Loucy (cell line): ENCODE measurements around the gene CP.

Source experiments
- H2AFZ ChIP-seq: fragments of 200-600 bp; sonication (generic); 2 replicates; pipeline ENCODE4 v1.6.0; 2016; ENCODE audit warnings: antibody characterized with exemption, mild to moderate bottlenecking, low read length, moderate library complexity
- H3F3A ChIP-seq: fragments of 200-600 bp; 2 replicates; pipeline ENCODE4 v1.6.0; 2016; ENCODE audit warnings: antibody characterized with exemption, low read depth, mild to moderate bottlenecking
- H3K27me3 ChIP-seq: fragments of 200-600 bp; sonication (generic); 2 replicates; pipeline ENCODE4 v1.6.1; 2014; ENCODE audit warnings: low read length, mild to moderate bottlenecking; ENCODE audit not compliant: insufficient read depth, poor library complexity, severe bottlenecking
- H3K36me3 ChIP-seq: fragments of 200-600 bp; sonication (generic); 2 replicates; pipeline ENCODE4 v1.6.1; 2016; ENCODE audit warnings: low read length; ENCODE audit not compliant: insufficient read depth
- H3K4me1 ChIP-seq: fragments of 200-600 bp; sonication (generic); 2 replicates; pipeline ENCODE4 v1.5.1; 2014; ENCODE audit warnings: low read length, mild to moderate bottlenecking; ENCODE audit not compliant: insufficient read depth, poor library complexity, severe bottlenecking
- H3K4me2 ChIP-seq: fragments of 200-600 bp; sonication (generic); 2 replicates; pipeline ENCODE4 v1.6.0; 2014; ENCODE audit warnings: antibody characterized with exemption, low read length, low read depth, mild to moderate bottlenecking; ENCODE audit not compliant: poor library complexity, severe bottlenecking
- H3K4me3 ChIP-seq: fragments of 200-600 bp; sonication (generic); 2 replicates; pipeline ENCODE4 v1.5.1; 2014; ENCODE audit warnings: low read length, mild to moderate bottlenecking, mixed read lengths; ENCODE audit not compliant: poor library complexity, severe bottlenecking
- H3K79me2 ChIP-seq: fragments of 200-600 bp; sonication (generic); 2 replicates; pipeline ENCODE4 v1.6.1; 2014; ENCODE audit warnings: low read length; ENCODE audit not compliant: insufficient read depth
- H3K9ac ChIP-seq: fragments of 200-600 bp; sonication (generic); 2 replicates; pipeline ENCODE4 v1.6.0; 2014; ENCODE audit warnings: mild to moderate bottlenecking, low read depth, low read length, moderate library complexity; ENCODE audit not compliant: poor library complexity, severe bottlenecking
- H3K9me2 ChIP-seq: fragments of 200-600 bp; sonication (generic); replicated peaks from 2 replicates; pipeline ENCODE4 v1.6.1; 2016; ENCODE audit warnings: low read depth, low read length, mixed read lengths
- H3K9me3 ChIP-seq: fragments of 200-600 bp; sonication (generic); 2 replicates; pipeline ENCODE4 v1.6.1; 2014; ENCODE audit warnings: mild to moderate bottlenecking, antibody characterized with exemption, low read length, low read depth; ENCODE audit not compliant: insufficient read depth
- H4K20me1 ChIP-seq: fragments of 200-600 bp; sonication (generic); 2 replicates; pipeline ENCODE4 v1.6.0; 2014; ENCODE audit warnings: antibody characterized with exemption, low read length, mild to moderate bottlenecking; ENCODE audit not compliant: insufficient read depth, poor library complexity, severe bottlenecking
- EZH2phosphoT487 ChIP-seq: fragments of 200-600 bp; IDR thresholded peaks from 2 replicates; pipeline ENCODE4 v1.6.1; 2018; ENCODE audit warnings: antibody characterized with exemption, mild to moderate bottlenecking, moderate library complexity, borderline replicate concordance
- TF ChIP-seq, protein P1 (sequence below): fragments of 200-600 bp; sonication (generic); conservative IDR thresholded peaks from 2 replicates; pipeline ENCODE4 v1.5.1; 2014; ENCODE audit warnings: mild to moderate bottlenecking, antibody characterized with exemption, low read length

Gene CP

DNA sequence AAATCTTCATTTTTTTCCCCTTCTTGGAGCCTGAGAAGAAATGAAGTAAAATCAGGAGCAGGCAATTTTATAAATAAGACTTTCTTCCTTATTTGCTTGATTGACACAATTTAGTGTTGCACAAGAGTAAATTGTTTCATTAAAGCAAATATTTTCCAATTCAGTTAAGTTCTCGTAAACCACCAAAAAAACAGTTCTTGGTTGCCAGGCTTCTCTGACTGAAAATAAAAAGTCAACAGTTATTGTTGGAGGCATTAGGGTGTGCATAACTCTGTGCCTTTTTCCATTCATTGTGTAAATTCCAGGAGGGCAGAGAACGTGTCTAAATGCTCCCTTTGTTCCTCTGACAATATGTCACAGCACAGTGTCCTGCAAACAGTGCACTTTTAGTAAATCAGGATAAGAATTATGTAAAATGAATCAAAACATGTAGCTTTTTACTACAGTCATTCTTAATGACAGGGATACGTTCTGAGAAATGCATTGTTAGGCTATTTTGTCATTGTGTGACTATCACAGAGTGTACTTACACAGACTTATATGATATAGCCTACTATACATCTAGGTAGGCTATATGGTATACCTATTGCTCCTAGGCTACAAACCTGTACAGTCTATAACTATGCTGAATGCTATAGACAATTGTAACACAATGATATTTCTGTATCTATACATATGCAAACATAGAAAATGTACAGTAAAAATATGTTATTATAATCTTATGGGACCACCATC lies at the start of gene CP:
TSS of gene CP (minus strand) at position 47 of the 735 bp plus-strand sequence. CDS start at position 10, 37 bp downstream.
- TF ChIP-seq, protein P1, sequence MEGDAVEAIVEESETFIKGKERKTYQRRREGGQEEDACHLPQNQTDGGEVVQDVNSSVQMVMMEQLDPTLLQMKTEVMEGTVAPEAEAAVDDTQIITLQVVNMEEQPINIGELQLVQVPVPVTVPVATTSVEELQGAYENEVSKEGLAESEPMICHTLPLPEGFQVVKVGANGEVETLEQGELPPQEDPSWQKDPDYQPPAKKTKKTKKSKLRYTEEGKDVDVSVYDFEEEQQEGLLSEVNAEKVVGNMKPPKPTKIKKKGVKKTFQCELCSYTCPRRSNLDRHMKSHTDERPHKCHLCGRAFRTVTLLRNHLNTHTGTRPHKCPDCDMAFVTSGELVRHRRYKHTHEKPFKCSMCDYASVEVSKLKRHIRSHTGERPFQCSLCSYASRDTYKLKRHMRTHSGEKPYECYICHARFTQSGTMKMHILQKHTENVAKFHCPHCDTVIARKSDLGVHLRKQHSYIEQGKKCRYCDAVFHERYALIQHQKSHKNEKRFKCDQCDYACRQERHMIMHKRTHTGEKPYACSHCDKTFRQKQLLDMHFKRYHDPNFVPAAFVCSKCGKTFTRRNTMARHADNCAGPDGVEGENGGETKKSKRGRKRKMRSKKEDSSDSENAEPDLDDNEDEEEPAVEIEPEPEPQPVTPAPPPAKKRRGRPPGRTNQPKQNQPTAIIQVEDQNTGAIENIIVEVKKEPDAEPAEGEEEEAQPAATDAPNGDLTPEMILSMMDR: no peak
- no peak for TF ChIP-seq EZH2phosphoT487

DNA sequence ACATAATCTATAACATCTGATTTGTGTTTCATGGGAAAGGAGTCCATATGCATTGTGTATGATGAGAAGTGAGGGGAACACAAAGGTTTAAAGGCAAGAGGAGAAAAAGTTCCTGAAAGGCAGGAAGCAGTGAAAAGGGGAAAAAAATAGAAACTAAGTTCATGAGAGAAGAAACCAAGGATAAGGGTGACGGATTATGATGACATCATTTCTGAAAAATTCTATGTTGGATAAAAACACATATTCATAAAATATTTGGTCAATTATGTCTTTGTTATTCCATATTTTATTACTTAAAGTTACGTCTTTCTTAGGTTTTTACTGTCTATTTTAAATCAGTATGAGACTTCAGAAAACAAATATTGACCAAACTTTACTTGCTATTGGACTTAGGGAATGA lies 48.6 kb upstream of the CP start:
- Histone ChIP-seq H4K20me1 (no peaks in the 10 kb centered on the region), H3F3A (no peaks in the 10 kb centered on the region), H3K4me3 (no peak overlapping the region), H3K36me3 (no peaks in the 10 kb centered on the region), H3K9me2 (no peaks in the 10 kb centered on the region), H3K79me2 (no peaks in the 10 kb centered on the region), H3K4me1 (peaks cover 3% of the 10 kb centered on the region), H3K9ac (no peak overlapping the region), H3K27me3 (no peaks in the 10 kb centered on the region), H3K9me3 (no peaks in the 10 kb centered on the region), H2AFZ (no peak overlapping the region), H3K4me2 (no peak overlapping the region)
- TF ChIP-seq, protein P1: no peak
- TF ChIP-seq EZH2phosphoT487: no peak

More for the DNA sequence above, at the start of gene CP:
- no peaks in the 10 kb centered on the region for H3K79me2 ChIP-seq
- H3K4me3 ChIP-seq: no peak within 1 kb of the TSS
- no peaks in the 10 kb centered on the region for H3K9me3 ChIP-seq
- H4K20me1 ChIP-seq: no peaks in the 10 kb centered on the region
- H3K4me2 ChIP-seq: no peak within 1 kb of the TSS
- peak within 1 kb of the TSS; percentile 81; the same call in 1 of the 2 replicates for H2AFZ ChIP-seq
- H3K27me3 ChIP-seq: no peaks in the 10 kb centered on the region
- no peaks in the 10 kb centered on the region for H3K36me3 ChIP-seq
- no peaks in the 10 kb centered on the region for H3K9me2 ChIP-seq
- H3K4me1 ChIP-seq: peaks cover 28% of the 10 kb centered on the region
- peaks cover 4% of the 10 kb centered on the region for H3F3A ChIP-seq
- H3K9ac ChIP-seq: peak within 1 kb of the TSS; percentile 13

DNA sequence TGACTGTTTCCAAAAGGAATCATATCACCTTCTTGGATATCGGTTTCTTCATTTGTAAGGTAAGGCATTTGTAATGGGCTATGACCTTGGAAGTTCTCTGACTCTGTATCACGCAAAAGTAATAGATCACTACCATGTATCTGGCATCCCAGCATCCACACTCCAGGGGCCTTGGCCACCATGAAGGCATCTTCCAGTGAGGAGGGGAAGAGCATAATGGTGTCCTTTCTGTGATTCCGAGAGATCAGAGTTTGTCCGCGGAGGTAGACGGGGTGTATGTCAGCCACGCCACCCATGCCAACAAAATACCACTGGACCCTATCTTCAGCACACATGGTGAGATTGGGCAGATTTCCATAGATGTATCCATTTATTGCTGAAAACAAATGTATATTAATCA lies 48.1 kb upstream of the CP start:
- Histone ChIP-seq H3K36me3 (no peaks in the 10 kb centered on the region), H3K4me3 (no peak overlapping the region), H2AFZ (no peak overlapping the region), H3K79me2 (no peaks in the 10 kb centered on the region), H3K9ac (no peak overlapping the region), H3K9me3 (no peaks in the 10 kb centered on the region), H3K9me2 (no peaks in the 10 kb centered on the region), H3F3A (no peaks in the 10 kb centered on the region), H3K4me1 (no peaks in the 10 kb centered on the region), H4K20me1 (no peaks in the 10 kb centered on the region), H3K27me3 (no peaks in the 10 kb centered on the region), H3K4me2 (no peak overlapping the region)
- TF ChIP-seq, protein P1: no peak
- no peak for TF ChIP-seq EZH2phosphoT487
